Measurements from ENCODE around the gene PIK3CD.
"Not testable (repeated sequence)": the region's sequence is repeated elsewhere in the genome, so short reads cannot be mapped to it uniquely, and the experiment has no call there.

Gene PIK3CD

DNA sequence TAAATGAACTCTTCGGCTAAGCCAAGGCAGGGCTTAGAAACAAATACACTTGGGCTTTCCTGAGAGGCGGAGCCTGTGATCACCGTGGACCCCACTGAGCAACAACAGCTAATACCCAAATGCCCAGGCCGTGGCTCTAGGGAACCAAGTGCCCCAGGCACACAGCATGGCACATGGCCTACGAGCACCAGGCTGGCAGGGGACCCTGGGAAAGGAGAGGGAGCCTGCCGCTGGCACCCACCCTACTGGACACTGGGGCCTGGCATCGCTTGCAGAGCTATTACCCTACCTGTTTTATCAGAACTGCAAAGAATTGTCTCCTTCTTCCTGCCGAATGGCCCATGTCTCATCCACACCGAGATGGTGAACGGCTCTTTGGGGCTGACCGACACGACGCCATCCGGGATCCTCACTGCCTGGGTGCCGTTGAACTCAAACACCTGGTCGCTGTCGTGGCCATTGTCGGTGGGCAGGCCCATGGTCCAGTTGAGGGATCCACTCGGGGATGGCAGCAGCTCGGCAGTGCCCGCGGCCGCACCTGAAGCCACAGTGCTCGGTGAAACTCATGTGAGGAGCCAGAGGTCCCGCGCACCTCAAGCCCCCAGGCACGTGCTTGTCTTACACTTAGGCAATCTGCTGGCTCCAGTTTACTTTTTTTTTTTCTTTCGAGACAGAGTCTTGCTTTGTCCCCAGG lies 92.7 kb downstream of the PIK3CD start:
- no peak for DNase-seq

DNA sequence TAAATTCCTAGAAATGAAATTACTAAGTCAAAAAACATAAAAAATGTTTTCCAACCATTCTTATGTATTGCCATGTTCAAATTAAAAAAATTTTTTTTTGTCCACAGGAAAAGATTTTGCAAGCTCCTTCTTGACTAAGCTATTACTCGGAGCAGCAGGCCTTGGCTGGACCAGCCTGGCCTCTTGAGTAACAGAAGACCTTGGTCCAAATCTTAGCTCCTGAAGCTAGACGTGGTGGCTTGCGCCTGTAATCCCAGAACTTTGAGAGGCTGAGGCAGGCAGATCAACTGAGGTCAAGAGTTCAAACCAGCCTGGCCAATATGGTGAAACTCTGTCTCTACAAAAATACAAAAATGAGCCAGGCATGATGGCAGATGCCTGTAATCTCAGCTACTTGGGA lies 94.7 kb downstream of the PIK3CD start:
- no peak for DNase-seq

DNA sequence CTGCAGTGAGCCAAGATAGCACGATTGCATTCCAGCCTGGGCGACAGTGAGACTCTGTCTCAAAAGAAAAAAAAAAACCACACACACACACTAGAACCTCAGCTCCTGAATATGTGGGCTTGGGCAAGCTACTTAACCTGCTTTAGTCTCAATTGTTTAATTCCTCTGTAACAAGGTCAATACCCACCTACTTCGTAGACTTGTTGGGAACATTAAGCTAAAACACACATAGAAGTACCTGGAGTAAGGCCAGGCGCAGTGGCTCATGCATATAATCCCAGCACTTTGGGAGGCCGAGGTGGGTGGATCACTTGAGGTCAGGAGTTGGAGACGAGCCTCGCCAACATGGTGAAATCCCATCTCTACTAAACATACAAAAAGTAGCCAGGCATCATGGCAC lies 95.1 kb downstream of the PIK3CD start:
- DNase-seq: no peak

- not testable (repeated sequence) for DNase-seq
Measured at GRCh38 chr1:9748391-9748790, 96.9 kb downstream of the PIK3CD start.

GRCh38 chr1:9749361-9749760 lies 97.8 kb downstream of the PIK3CD start:
- no peak for DNase-seq

DNA sequence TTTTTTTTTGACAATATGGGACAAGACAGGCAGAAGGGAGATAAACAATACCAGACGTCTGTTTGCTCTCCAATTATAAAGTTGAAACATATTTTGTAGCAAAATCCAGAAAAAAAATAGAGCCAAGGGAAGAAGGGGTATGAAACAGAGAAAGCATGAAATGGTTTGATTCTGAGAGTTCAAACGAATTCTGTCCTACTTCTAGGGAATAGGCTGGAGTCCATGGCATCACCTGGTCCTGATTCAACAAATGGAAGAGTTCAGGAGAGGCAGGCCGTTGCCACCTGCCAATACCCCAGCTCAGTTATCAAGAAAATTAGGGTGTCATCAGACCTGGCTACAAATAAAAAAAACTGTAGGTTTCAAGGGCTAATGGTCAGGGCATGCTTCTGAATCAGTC lies 100.4 kb downstream of the PIK3CD start:
- DNase-seq: no peak

DNA sequence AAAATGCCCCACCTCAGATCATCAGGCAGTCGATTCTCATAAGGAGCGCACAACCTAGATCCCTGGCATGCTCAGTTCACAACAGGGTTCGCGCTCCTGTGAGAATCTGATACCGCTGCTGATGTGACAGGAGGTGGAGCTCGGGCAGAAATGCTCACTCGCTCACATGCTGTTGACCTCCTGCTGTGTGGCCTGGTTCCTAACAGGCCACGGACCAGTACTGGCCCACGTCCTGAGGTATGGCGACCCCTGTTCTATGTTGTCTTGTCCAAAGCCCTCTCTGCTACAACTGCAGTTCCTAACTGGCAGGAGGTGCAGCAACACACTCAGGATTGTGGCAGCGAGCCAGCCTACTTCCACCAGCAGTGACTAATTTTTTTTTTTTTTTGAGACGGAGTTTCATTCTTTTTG lies 101.6 kb downstream of the PIK3CD start:
- DNase-seq: no peak

- no peak for DNase-seq
Measured at GRCh38 chr1:9755441-9755995, 104.0 kb downstream of the PIK3CD start.

- no peak for DNase-seq
Measured at GRCh38 chr1:9758559-9759121, 107.1 kb downstream of the PIK3CD start.

GRCh38 chr1:9759939-9760338 lies 108.4 kb downstream of the PIK3CD start:
- DNase-seq: no peak

DNA sequence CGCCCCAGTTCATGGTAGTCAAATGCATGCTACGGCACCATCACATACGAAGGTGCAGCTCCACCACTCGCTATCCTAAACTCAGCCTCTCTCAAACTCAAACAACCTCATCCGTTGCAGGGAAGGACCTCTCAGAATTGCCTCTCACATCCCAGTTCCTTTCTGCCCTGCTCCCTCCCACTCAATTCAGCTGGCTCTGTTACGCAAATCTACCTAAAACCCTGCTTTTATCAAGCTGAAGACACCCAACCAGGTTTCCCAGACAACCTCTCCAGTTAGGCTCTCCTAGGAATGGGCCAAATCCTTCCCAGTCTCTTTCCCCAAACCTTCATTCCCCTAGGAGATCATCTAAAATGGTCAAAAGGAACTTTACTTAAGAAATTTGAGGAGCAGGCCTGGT lies 109.3 kb downstream of the PIK3CD start:
- DNase-seq: no peak

DNA sequence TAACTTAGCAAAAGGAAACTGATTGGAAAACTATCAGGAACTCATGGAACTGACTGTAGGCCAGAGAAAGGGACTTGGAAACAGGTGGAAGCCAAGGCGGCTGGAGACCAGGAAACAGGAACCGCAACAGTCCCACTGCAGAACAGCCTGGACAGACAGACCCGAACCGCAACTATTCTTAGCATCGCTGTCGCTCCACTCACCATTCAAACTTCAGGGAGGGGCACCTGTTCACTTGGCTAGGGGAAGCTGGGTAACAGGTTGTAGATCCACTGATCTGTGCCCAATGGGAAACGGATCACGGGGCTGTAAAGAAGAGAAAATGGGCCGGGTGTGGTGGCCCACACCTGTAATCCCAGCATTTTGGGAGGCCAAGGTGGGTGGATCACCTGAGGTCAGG lies 110.3 kb downstream of the PIK3CD start:
- DNase-seq: no peak

DNA sequence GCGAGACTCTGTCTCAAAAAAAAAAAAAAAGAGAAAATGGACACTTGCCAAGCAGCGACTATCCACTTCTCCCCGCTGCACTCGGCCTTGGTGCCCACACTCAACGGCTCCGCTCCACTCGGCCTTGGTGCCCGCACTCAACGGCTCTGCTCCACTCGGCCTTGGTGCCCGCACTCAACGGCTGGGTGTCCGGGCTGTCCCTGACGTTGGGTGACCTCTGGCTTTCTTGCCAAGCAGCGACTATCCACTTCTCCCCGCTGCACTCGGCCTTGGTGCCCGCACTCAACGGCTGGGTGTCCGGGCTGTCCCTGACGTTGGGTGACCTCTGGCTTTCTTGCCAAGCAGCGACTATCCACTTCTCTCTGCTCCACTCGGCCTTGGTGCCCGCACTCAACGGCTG lies 110.9 kb downstream of the PIK3CD start:
- not testable (repeated sequence) for DNase-seq

GRCh38 chr1:9763914-9764313 lies 112.4 kb downstream of the PIK3CD start:
- no peak for DNase-seq

GRCh38 chr1:9764550-9764949 lies 113.0 kb downstream of the PIK3CD start:
- no peak for DNase-seq

DNA sequence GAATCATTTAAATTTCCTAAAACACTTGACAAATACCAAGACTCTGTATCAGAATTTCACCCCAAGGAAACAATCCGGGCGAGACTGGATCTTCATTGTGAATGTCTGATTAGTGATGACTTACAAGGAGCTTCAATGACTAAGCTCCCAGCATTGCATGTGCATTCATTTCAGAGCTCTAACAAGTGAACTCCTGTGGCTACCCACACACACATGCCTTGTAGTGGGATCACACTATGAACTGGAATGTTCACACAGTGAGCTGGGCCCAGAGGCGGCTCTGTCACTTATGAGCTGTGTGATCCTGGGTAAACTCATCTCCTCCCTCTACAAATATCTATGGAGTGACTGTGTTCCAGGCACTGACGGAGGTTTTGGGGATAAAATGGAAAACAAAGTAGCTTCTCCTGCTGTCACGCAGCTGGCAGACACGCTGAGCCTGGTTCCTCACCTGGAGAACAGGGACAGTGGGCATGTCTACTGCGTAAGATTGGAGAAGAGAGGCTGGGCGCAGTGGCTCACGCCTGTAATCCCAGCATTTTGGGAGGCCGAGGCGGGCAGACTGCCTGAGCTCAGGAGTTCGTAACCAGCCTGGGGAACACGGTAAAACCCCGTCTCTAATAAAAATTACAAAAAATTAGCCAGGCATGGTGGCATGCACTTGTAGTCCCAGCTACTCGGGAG lies 115.4 kb downstream of the PIK3CD start:
- no peak for DNase-seq

- no peak for DNase-seq
Measured at GRCh38 chr1:9767964-9768668, 116.6 kb downstream of the PIK3CD start.

DNA sequence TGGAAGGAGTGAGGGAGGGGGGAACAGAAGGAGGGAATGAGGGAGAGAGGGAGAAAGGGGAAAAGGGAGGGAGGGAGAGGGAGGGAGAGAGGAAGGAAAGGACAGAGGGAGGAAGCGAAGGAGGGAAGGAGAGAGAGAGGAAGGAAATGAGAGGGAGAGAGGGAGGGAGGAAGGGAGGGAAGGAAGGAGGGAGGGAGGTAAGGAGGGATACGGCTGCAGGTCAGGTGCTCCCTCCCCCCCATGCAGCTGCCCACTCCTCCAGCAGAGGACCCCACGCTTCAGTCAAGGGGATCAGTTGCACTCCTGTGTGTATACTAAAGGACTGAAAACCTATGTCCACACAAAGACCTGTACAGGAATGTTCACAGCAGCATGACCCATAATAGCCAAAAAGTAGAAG lies 117.5 kb downstream of the PIK3CD start:
- no peak for DNase-seq

- no peak for DNase-seq
Measured at GRCh38 chr1:9770298-9770697, 118.8 kb downstream of the PIK3CD start.

DNA sequence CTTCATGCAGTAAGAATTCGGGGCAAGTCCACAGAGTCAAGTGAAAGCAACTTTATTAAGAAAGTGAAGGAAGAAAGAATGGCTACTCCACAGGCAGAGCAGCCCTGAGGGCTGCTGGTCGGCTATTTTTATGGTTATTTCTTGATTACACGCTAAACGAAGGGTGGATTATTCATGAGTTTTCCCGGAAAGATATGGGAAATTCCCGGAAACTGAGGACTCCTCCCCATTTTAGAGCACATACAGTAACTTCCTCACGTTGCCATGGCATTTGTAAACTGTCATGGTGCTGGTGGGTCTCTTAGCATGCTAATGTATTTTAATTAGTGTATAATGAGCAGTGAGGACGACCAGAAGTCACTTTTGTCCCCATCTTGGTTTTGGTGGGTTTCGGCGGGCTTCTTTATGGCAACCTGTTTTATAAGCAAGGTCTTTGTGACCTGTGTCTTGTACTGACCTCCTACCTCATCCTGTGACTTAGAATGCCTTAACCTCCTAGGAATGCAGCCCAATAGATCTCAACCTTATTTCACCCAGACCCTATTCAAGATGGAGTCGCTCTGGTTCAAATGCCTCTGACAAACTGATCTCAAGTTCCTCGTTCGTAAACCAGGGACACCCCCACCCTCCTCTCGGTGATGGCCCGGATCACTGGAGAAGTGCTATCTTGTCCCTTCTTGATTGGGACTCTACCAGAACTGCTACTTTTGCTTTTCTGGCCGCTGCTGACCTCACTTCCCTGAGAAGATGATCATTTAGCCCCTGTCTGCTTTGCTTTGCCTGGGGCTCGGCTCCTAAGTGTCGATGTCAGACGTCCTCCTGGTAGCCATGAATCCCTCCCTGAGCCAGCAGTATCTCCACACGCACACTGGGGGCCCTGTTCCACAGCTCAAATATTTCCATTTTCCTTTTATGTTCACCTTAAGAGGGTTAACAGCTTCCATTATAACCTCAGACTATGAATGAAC lies 123.5 kb downstream of the PIK3CD start:
- no peak for DNase-seq

- DNase-seq: no peak
Measured at GRCh38 chr1:9776685-9777084, 125.2 kb downstream of the PIK3CD start.
